ENCODE data around the gene LDHAL6A.
A peak's percentile ranks its signal among the peaks of the same experiment; 100 is the strongest.
"Not testable (repeated sequence)": the region's sequence is repeated elsewhere in the genome, so short reads cannot be mapped to it uniquely, and the experiment has no call there.

DNA sequence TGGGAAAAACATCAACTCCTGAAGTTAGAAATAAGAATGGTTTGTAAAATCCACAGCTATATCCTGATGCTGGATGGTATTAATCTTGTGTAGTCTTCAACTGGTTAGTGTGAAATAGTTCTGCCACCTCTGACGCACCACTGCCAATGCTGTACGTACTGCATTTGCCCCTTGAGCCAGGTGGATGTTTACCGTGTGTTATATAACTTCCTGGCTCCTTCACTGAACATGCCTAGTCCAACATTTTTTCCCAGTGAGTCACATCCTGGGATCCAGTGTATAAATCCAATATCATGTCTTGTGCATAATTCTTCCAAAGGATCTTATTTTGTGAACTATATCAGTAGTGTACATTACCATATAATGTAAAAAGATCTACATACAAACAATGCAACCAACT is 48.3 kb upstream of the LDHAL6A start:
- not testable (repeated sequence) for TF ChIP-seq CTCF (IDR thresholded peaks at IDR 0.05)
- peak; percentile 54 for TF ChIP-seq POLR2AphosphoS5 (IDR thresholded peaks at IDR 0.05)

Measured in prostate gland (tissue), 2 donors.